HepG2 (cell line): ENCODE results near the gene DAZAP1. TPM values are rescaled to one million over a fixed set of nuclear protein-coding genes. Genes with fewer than 3 reads are reported as not detected.

ENCODE experiments used
- AHDC1 ChIP-seq: sonication (generic); formaldehyde crosslinking; IDR thresholded peaks from 2 replicates; pipeline ENCODE4 v1.5.1; 2020; ENCODE audit warnings: mild to moderate bottlenecking, missing genetic modification reagents, borderline replicate concordance
- EHMT2 ChIP-seq: fragments of 200-600 bp; sonication (generic); IDR thresholded peaks from 2 replicates; pipeline ENCODE4 v1.7.0; 2017; ENCODE audit warnings: antibody characterized with exemption, low read depth, low read length, borderline replicate concordance
- ETV5 ChIP-seq: IDR thresholded peaks from 2 replicates; pipeline ENCODE4 v1.6.1; 2018; ENCODE audit warnings: missing biosample characterization, missing genetic modification reagents, inconsistent platforms, borderline replicate concordance
- MBD4 ChIP-seq: IDR thresholded peaks from 2 replicates; pipeline ENCODE4 v1.6.1; 2012; ENCODE audit warnings: low read length, inconsistent platforms, borderline replicate concordance
- SPEN ChIP-seq: sonication (generic); formaldehyde crosslinking; IDR thresholded peaks from 2 replicates; pipeline ENCODE4 v1.5.1; 2020; ENCODE audit warnings: low read depth, mild to moderate bottlenecking, missing genetic modification reagents
- TEAD2 ChIP-seq: sonication (generic); formaldehyde crosslinking; IDR thresholded peaks from 2 replicates; pipeline ENCODE4 v1.9.0; 2021; ENCODE audit warnings: missing genetic modification reagents
- TFAP4 ChIP-seq: sonication (generic); IDR thresholded peaks from 2 replicates; pipeline ENCODE4 v1.6.1; 2016; ENCODE audit warnings: low read depth, borderline replicate concordance
- ZC3H13 ChIP-seq: sonication (generic); formaldehyde crosslinking; IDR thresholded peaks from 2 replicates; pipeline ENCODE4 v1.8.1; 2023; ENCODE audit warnings: mild to moderate bottlenecking, missing genetic modification reagents, moderate library complexity
- ZNF432 ChIP-seq: sonication (generic); formaldehyde crosslinking; IDR thresholded peaks from 2 replicates; pipeline ENCODE4 v1.5.0; 2020; ENCODE audit warnings: missing genetic modification reagents, mild to moderate bottlenecking, borderline replicate concordance
- ZNF577 ChIP-seq: sonication (generic); formaldehyde crosslinking; IDR thresholded peaks from 2 replicates; pipeline ENCODE4 v1.4.0; 2020; ENCODE audit warnings: mild to moderate bottlenecking, low read depth, missing genetic modification reagents, borderline replicate concordance
- ZNF747 ChIP-seq: sonication (generic); formaldehyde crosslinking; IDR thresholded peaks from 2 replicates; pipeline ENCODE4 v1.8.1; 2023; ENCODE audit warnings: missing genetic modification reagents, mild to moderate bottlenecking, borderline replicate concordance
- ZNF891 ChIP-seq: sonication (generic); formaldehyde crosslinking; IDR thresholded peaks from 2 replicates; pipeline ENCODE4 v1.5.0; 2020; ENCODE audit warnings: mild to moderate bottlenecking, missing genetic modification reagents
- ZSCAN22 ChIP-seq: sonication (generic); formaldehyde crosslinking; IDR thresholded peaks from 2 replicates; pipeline ENCODE4 v1.4.0; 2020; ENCODE audit warnings: mild to moderate bottlenecking, missing genetic modification reagents
- polyA plus RNA-seq, 8 experiments: library from polyadenylated mRNA; depleted of rRNA in 3 of 8; stranded (reverse) in 7 of 8; unstranded in 1 of 8; fragments of >200 nt; fragmentation: Illumina TruSeq in 4 of 8; extraction: Trizol in 4 of 8; gene quantifications; 2 replicates each; pipeline versions ENCODE4 v1.2.1 to v1.2.3, GENCODE V29; 2011 to 2016; ENCODE audit warnings: low read depth in 4 of 8, missing spikeins in 1 of 8, mixed read lengths in 1 of 8; ENCODE audit not compliant: insufficient read depth in 1 of 8
- total RNA-seq, 5 experiments: library from RNA; depleted of rRNA; stranded (reverse); fragments of >200 nt; fragmentation: Illumina TruSeq; extraction: Trizol; gene quantifications; 2 replicates each; pipeline ENCODE4 v1.2.3, GENCODE V29; 2016; ENCODE audit warnings: low read depth in 1 of 5
- TF ChIP-seq, protein P1 (sequence below): IDR thresholded peaks from 2 replicates; pipeline ENCODE4 v1.6.1; 2018; ENCODE audit warnings: missing genetic modification reagents, mild to moderate bottlenecking, missing compliant biosample characterization
- TF ChIP-seq, protein P2 (sequence below): sonication (generic); formaldehyde crosslinking; IDR thresholded peaks from 2 replicates; pipeline ENCODE4 v1.4.0; 2020; ENCODE audit warnings: missing genetic modification reagents
- TF ChIP-seq, protein P3 (sequence below): sonication (generic); formaldehyde crosslinking; IDR thresholded peaks from 2 replicates; pipeline ENCODE4 v1.5.1; 2020; ENCODE audit warnings: missing genetic modification reagents, mild to moderate bottlenecking, borderline replicate concordance

Gene DAZAP1
- total and polyA plus RNA-seq, 2 of the 13 experiments (the other 11 are each of a cell fraction or from before 2014, with no cell fraction given): 63.3 to 79.2 TPM

GRCh38 chr19:1383312-1384084, 23.9 kb upstream of the DAZAP1 start, which contains the start of gene NDUFS7 (continued):
- peak; percentile 97 for TF ChIP-seq SPEN (CRISPR knock-in tag)
- peak; percentile 94; the same call in 1 of the 2 replicates for TF ChIP-seq ZNF577 (CRISPR knock-in tag)
- TF ChIP-seq ZNF891: peak; percentile 96
- peak; percentile 70; the same call in 1 of the 2 replicates for TF ChIP-seq TFAP4
- peak; percentile 47; the same call in 1 of the 2 replicates for TF ChIP-seq ZNF432 (CRISPR knock-in tag)
- TF ChIP-seq MBD4: no peak
- TF ChIP-seq TEAD2 (CRISPR knock-in tag): no peak
- TF ChIP-seq ZC3H13 (CRISPR knock-in tag): peak; percentile 88; the same call in 1 of the 2 replicates
- TF ChIP-seq, protein P1, sequence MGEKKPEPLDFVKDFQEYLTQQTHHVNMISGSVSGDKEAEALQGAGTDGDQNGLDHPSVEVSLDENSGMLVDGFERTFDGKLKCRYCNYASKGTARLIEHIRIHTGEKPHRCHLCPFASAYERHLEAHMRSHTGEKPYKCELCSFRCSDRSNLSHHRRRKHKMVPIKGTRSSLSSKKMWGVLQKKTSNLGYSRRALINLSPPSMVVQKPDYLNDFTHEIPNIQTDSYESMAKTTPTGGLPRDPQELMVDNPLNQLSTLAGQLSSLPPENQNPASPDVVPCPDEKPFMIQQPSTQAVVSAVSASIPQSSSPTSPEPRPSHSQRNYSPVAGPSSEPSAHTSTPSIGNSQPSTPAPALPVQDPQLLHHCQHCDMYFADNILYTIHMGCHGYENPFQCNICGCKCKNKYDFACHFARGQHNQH (CRISPR knock-in tag): peak; percentile 93
- peak; percentile 98 for TF ChIP-seq ZNF747 (CRISPR knock-in tag)
- TF ChIP-seq, protein P2, sequence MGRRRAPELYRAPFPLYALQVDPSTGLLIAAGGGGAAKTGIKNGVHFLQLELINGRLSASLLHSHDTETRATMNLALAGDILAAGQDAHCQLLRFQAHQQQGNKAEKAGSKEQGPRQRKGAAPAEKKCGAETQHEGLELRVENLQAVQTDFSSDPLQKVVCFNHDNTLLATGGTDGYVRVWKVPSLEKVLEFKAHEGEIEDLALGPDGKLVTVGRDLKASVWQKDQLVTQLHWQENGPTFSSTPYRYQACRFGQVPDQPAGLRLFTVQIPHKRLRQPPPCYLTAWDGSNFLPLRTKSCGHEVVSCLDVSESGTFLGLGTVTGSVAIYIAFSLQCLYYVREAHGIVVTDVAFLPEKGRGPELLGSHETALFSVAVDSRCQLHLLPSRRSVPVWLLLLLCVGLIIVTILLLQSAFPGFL (CRISPR knock-in tag): peak; percentile 93; the same call in 1 of the 2 replicates
- TF ChIP-seq ETV5 (CRISPR knock-in tag): peak; percentile 51; the same call in 1 of the 2 replicates
- TF ChIP-seq EHMT2: no peak
- peak; percentile 86 for TF ChIP-seq ZSCAN22
- TF ChIP-seq AHDC1 (CRISPR knock-in tag): peak; percentile 81; the same call in 1 of the 2 replicates
- TF ChIP-seq, protein P3, sequence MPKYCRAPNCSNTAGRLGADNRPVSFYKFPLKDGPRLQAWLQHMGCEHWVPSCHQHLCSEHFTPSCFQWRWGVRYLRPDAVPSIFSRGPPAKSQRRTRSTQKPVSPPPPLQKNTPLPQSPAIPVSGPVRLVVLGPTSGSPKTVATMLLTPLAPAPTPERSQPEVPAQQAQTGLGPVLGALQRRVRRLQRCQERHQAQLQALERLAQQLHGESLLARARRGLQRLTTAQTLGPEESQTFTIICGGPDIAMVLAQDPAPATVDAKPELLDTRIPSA (CRISPR knock-in tag): peak; percentile 21; the same call in 1 of the 2 replicates
